Karpas-422 (cell line): ENCODE data around the gene ZCCHC24. TPM values are rescaled to one million over a fixed set of nuclear protein-coding genes. Genes with fewer than 3 reads are reported as not detected.

ENCODE experiments used
- DNase-seq: peaks from one replicate; pipeline ENCODE4 v3.0.0-alpha.2; 2015
- H2AFZ ChIP-seq: fragments of 200-600 bp; sonication (generic); 2 replicates; pipeline ENCODE4 v1.6.1; 2014; ENCODE audit warnings: antibody characterized with exemption, low read length, mixed read lengths
- H3K27ac ChIP-seq: fragments of 200-600 bp; sonication (generic); 2 replicates; pipeline ENCODE4 v1.5.1; 2014; ENCODE audit warnings: mild to moderate bottlenecking, low read length, moderate library complexity
- H3K27me3 ChIP-seq: fragments of 200-600 bp; sonication (generic); 2 replicates; pipeline ENCODE4 v1.6.1; 2014; ENCODE audit warnings: low read length, mixed read lengths
- H3K36me3 ChIP-seq: fragments of 200-600 bp; sonication (generic); 2 replicates; pipeline ENCODE4 v1.6.1; 2014; ENCODE audit warnings: low read length, mixed read lengths; ENCODE audit not compliant: insufficient read depth
- H3K4me1 ChIP-seq: fragments of 200-600 bp; sonication (generic); 2 replicates; pipeline ENCODE4 v1.6.1; 2014; ENCODE audit warnings: mild to moderate bottlenecking, low read length, mixed read lengths
- H3K4me2 ChIP-seq: fragments of 200-600 bp; sonication (generic); 2 replicates; pipeline ENCODE4 v1.6.1; 2014; ENCODE audit warnings: low read length, low read depth, mild to moderate bottlenecking; ENCODE audit not compliant: poor library complexity, severe bottlenecking
- H3K4me3 ChIP-seq: fragments of 200-600 bp; sonication (generic); 2 replicates; pipeline ENCODE4 v1.5.1; 2014; ENCODE audit warnings: mild to moderate bottlenecking, antibody characterized with exemption, low read length, mixed read lengths
- H3K79me2 ChIP-seq: fragments of 200-600 bp; sonication (generic); 2 replicates; pipeline ENCODE4 v1.6.1; 2014; ENCODE audit warnings: mild to moderate bottlenecking, low read length, mixed read lengths
- H3K9ac ChIP-seq: fragments of 200-600 bp; sonication (generic); 2 replicates; pipeline ENCODE4 v1.6.0; 2014; ENCODE audit warnings: low read length
- H3K9me2 ChIP-seq: fragments of 200-600 bp; sonication (generic), shearing (Covaris generic); replicated peaks from 2 replicates; pipeline ENCODE4 v1.6.0; 2014; ENCODE audit warnings: mild to moderate bottlenecking, low read length, moderate library complexity; ENCODE audit not compliant: insufficient read depth
- H3K9me3 ChIP-seq: fragments of 300-700, 200-600 bp; sonication (generic); 2 replicates; pipeline ENCODE4 v1.6.1; 2014; ENCODE audit warnings: low read length, mixed read lengths
- H4K20me1 ChIP-seq: fragments of 200-600 bp; sonication (generic); 2 replicates; pipeline ENCODE4 v1.6.1; 2014; ENCODE audit warnings: mild to moderate bottlenecking, antibody characterized with exemption, low read length, low read depth; ENCODE audit not compliant: insufficient read depth
- total RNA-seq: library from RNA; depleted of rRNA; stranded (reverse); fragments of >200 nt; shearing (Covaris generic); gene quantifications from 2 replicates; pipeline ENCODE4 v1.2.3, GENCODE V29; 2014; ENCODE audit warnings: low replicate concordance

ZCCHC24 gene
- total RNA-seq, 1 experiment from 2014 or later = 0.60 TPM

- Histone ChIP-seq H3K27me3 (no peaks in the 10 kb centered on the region), H3K79me2 (no peaks in the 10 kb centered on the region), H3K4me2 (no peak overlapping the region), H4K20me1 (no peaks in the 10 kb centered on the region), H3K4me3 (no peak overlapping the region), H3K9ac (no peak overlapping the region), H3K9me2 (no peaks in the 10 kb centered on the region), H3K4me1 (peaks cover 14% of the 10 kb centered on the region), H2AFZ (no peak overlapping the region), H3K36me3 (no peaks in the 10 kb centered on the region), H3K9me3 (no peaks in the 10 kb centered on the region), H3K27ac (no peak overlapping the region)
- no peak for DNase-seq
These were observed 5.1 kb downstream of the ZCCHC24 start for GRCh38 chr10:79440281-79440680.

GRCh38 chr10:79438699-79439085, 6.7 kb downstream of the ZCCHC24 start:
- no peak overlapping the region for H3K9ac ChIP-seq
- H2AFZ ChIP-seq = no peak overlapping the region
- H3K9me3 ChIP-seq = no peaks in the 10 kb centered on the region
- no peaks in the 10 kb centered on the region for H4K20me1 ChIP-seq
- no peak overlapping the region for H3K27ac ChIP-seq
- DNase-seq = no peak
- no peak overlapping the region for H3K4me3 ChIP-seq
- no peaks in the 10 kb centered on the region for H3K36me3 ChIP-seq
- no peak overlapping the region for H3K4me2 ChIP-seq
- H3K4me1 ChIP-seq = peaks cover 2% of the 10 kb centered on the region
- H3K9me2 ChIP-seq = no peaks in the 10 kb centered on the region
- no peaks in the 10 kb centered on the region for H3K27me3 ChIP-seq
- no peaks in the 10 kb centered on the region for H3K79me2 ChIP-seq

DNA sequence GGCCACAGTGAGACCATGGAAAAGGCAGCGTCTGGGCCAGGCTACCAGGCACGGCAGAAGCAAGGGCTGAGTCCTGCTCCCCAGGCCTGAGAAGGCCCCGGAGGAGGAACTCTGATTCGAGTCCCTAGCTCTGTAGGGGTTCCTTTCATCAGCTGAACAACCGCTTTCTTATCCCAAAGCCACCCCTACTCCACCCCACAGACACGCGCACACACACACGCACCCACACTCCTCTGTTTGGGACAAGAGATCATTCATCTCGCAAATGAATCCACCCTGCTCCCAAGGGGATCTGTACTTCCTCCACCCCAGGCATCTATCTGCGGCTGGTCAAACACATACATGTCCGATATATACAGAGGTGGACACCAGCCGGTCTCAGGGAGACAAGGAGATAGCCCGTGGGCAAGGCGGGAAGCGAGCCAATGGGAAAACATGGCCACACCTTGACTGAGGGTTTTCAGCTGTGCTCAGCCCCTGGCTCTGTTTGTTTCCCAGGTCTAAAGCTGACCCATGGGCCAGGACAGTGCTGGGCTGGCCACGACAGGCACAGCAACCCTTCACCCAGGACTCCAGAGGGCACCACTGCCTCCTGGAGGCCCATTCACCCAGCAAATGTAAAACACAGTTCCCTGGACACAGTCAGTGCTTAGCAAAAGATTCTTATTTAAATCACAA, 7.3 kb downstream of the ZCCHC24 start:
- Histone ChIP-seq H3K27ac (no peak overlapping the region), H3K9me2 (no peaks in the 10 kb centered on the region), H4K20me1 (no peaks in the 10 kb centered on the region), H3K9me3 (no peaks in the 10 kb centered on the region), H3K36me3 (no peaks in the 10 kb centered on the region), H2AFZ (no peak overlapping the region), H3K79me2 (no peaks in the 10 kb centered on the region), H3K4me2 (no peak overlapping the region), H3K4me1 (no peaks in the 10 kb centered on the region), H3K9ac (no peak overlapping the region), H3K27me3 (no peaks in the 10 kb centered on the region), H3K4me3 (no peak overlapping the region)
- no peak for DNase-seq

GRCh38 chr10:79437111-79437814, 8.2 kb downstream of the ZCCHC24 start:
- Histone ChIP-seq H3K9me2 (no peaks in the 10 kb centered on the region), H4K20me1 (no peaks in the 10 kb centered on the region), H3K4me2 (no peak overlapping the region), H3K36me3 (no peaks in the 10 kb centered on the region), H3K79me2 (no peaks in the 10 kb centered on the region), H3K4me1 (no peaks in the 10 kb centered on the region), H2AFZ (no peak overlapping the region), H3K4me3 (no peak overlapping the region), H3K9ac (no peak overlapping the region), H3K27ac (no peak overlapping the region), H3K27me3 (no peaks in the 10 kb centered on the region), H3K9me3 (no peaks in the 10 kb centered on the region)
- DNase-seq = no peak

DNA sequence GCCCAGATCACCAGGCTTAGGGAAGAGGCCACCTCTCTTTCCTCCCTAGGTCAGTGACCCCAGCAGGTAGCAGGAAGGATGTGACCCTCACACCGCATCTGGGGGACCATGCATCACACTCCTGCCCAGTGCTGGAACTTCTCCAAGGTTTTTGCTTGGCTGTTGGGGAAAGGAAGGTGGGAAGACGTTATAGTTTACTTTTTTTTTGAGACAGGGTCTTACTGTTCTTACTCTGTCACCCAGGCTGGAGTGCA, 8.6 kb downstream of the ZCCHC24 start:
- no peak overlapping the region for H3K9ac ChIP-seq
- H3K4me2 ChIP-seq = no peak overlapping the region
- no peaks in the 10 kb centered on the region for H3K9me3 ChIP-seq
- H3K79me2 ChIP-seq = no peaks in the 10 kb centered on the region
- H2AFZ ChIP-seq = no peak overlapping the region
- H3K27ac ChIP-seq = no peak overlapping the region
- H3K4me3 ChIP-seq = no peak overlapping the region
- H3K4me1 ChIP-seq = no peaks in the 10 kb centered on the region
- H3K36me3 ChIP-seq = no peaks in the 10 kb centered on the region
- H4K20me1 ChIP-seq = no peaks in the 10 kb centered on the region
- no peak for DNase-seq
- no peaks in the 10 kb centered on the region for H3K27me3 ChIP-seq
- H3K9me2 ChIP-seq = no peaks in the 10 kb centered on the region

GRCh38 chr10:79436066-79436849, 9.2 kb downstream of the ZCCHC24 start:
- Histone ChIP-seq H3K4me1 (no peaks in the 10 kb centered on the region), H3K9me2 (no peaks in the 10 kb centered on the region), H3K27ac (no peak overlapping the region), H3K4me2 (no peak overlapping the region), H3K4me3 (no peak overlapping the region), H3K9me3 (no peaks in the 10 kb centered on the region), H3K27me3 (no peaks in the 10 kb centered on the region), H3K9ac (no peak overlapping the region), H3K79me2 (no peaks in the 10 kb centered on the region), H4K20me1 (no peaks in the 10 kb centered on the region), H2AFZ (no peak overlapping the region), H3K36me3 (no peaks in the 10 kb centered on the region)
- no peak for DNase-seq

DNA sequence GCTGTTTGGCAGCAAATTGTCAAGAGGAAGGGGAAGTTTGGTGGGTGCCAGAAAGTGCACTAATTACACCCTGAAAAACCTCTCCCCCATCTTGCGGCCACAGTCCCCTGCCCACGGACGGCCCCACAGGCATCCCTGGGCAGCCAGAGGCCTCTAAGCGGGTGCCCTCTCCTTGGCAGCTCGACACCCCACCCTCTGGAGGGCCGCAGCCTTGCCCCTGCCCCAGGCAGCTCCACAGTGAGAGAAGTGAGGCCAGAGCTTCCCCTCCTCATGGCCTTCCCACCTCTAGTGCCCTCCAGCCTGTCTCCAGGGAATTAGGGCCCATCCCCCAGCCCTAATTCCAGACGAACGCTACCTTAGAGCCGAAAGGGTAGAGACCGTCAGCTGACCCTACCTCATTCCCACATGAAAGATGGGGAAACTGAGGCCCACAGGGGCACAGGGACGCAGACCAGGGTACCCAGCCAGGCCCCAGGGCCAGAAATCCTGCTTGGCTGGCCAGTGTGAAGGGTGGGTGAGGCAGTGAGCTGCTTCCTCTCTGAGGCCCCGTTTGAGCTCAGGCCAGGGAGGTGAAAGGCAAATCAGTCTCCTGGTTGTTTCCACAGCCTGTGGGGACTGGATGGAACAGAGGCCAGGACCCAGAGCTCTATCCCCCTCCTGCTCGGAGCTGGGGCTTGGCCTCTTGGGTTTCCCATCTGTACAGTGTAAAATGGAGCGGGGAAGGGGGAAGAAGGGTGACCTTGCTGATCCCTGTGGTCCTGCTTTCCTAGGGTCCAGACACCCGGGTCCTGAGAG, 10.0 kb downstream of the ZCCHC24 start:
- no peak overlapping the region for H3K27ac ChIP-seq
- H3K9me2 ChIP-seq = no peaks in the 10 kb centered on the region
- no peak overlapping the region for H3K4me2 ChIP-seq
- H3K79me2 ChIP-seq = no peaks in the 10 kb centered on the region
- no peak overlapping the region for H2AFZ ChIP-seq
- H3K9ac ChIP-seq = no peak overlapping the region
- no peaks in the 10 kb centered on the region for H3K9me3 ChIP-seq
- H3K27me3 ChIP-seq = no peaks in the 10 kb centered on the region
- no peaks in the 10 kb centered on the region for H3K4me1 ChIP-seq
- H3K36me3 ChIP-seq = no peaks in the 10 kb centered on the region
- DNase-seq = no peak
- H3K4me3 ChIP-seq = no peak overlapping the region
- no peaks in the 10 kb centered on the region for H4K20me1 ChIP-seq

GRCh38 chr10:79434821-79435251, 10.6 kb downstream of the ZCCHC24 start:
- H3K4me2 ChIP-seq = no peak overlapping the region
- H3K27me3 ChIP-seq = no peaks in the 10 kb centered on the region
- no peak overlapping the region for H3K27ac ChIP-seq
- no peak overlapping the region for H3K9ac ChIP-seq
- H3K9me3 ChIP-seq = no peaks in the 10 kb centered on the region
- no peaks in the 10 kb centered on the region for H3K36me3 ChIP-seq
- no peaks in the 10 kb centered on the region for H3K79me2 ChIP-seq
- H4K20me1 ChIP-seq = no peaks in the 10 kb centered on the region
- no peak overlapping the region for H3K4me3 ChIP-seq
- H3K9me2 ChIP-seq = no peaks in the 10 kb centered on the region
- no peak overlapping the region for H2AFZ ChIP-seq
- DNase-seq = no peak
- no peaks in the 10 kb centered on the region for H3K4me1 ChIP-seq
